ENCODE measurements around the gene ALDH3B1.
A peak's percentile ranks its signal among the peaks of the same experiment; 100 is the strongest.

Gene ALDH3B1

GRCh38 chr11:68044898-68045351, 34.8 kb downstream of the ALDH3B1 start:
- DNase-seq: peak in 1 of 4 experiments; percentile 2

GRCh38 chr11:68047437-68048290, 37.5 kb downstream of the ALDH3B1 start:
- no peak for DNase-seq

- peak in 1 of 4 experiments; percentile 1 for DNase-seq
Measured at GRCh38 chr11:68048681-68049508, 38.8 kb downstream of the ALDH3B1 start.

- peak in 1 of 4 experiments; percentile 4 for DNase-seq
Measured at GRCh38 chr11:68049509-68050370, 39.6 kb downstream of the ALDH3B1 start.

GRCh38 chr11:68050371-68050841, 40.3 kb downstream of the ALDH3B1 start:
- DNase-seq: peak in 1 of 4 experiments; percentile 4

- DNase-seq: peak in 2 of 4 experiments; percentile 29 to 41
Measured at GRCh38 chr11:68051191-68052136, 41.3 kb downstream of the ALDH3B1 start.

- no peak for DNase-seq
Measured at GRCh38 chr11:68052137-68052873, 42.2 kb downstream of the ALDH3B1 start.

GRCh38 chr11:68053117-68053516, 43.0 kb downstream of the ALDH3B1 start:
- peak in 2 of 4 experiments; percentile 33 to 54 for DNase-seq

GRCh38 chr11:68053981-68054812, 44.1 kb downstream of the ALDH3B1 start:
- DNase-seq: peak in 2 of 4 experiments; percentile 43 to 47

GRCh38 chr11:68056317-68057285, 46.5 kb downstream of the ALDH3B1 start:
- DNase-seq: no peak

GRCh38 chr11:68057807-68058206, 47.7 kb downstream of the ALDH3B1 start:
- no peak for DNase-seq

GRCh38 chr11:68061508-68061907, 51.4 kb downstream of the ALDH3B1 start:
- peak; percentile 52 to 80 (median 66) for DNase-seq

GRCh38 chr11:68064926-68065325, 54.8 kb downstream of the ALDH3B1 start:
- peak; percentile 32 to 74 (median 58) for DNase-seq

- DNase-seq: no peak
Measured at GRCh38 chr11:68065841-68066240, 55.7 kb downstream of the ALDH3B1 start.

GRCh38 chr11:68066742-68067141, 56.6 kb downstream of the ALDH3B1 start:
- DNase-seq: no peak

GRCh38 chr11:68067991-68068390, 57.9 kb downstream of the ALDH3B1 start:
- DNase-seq: no peak

- peak; percentile 25 to 53 (median 46) for DNase-seq
Measured at GRCh38 chr11:68071281-68072048, 61.3 kb downstream of the ALDH3B1 start.

Data from suppressor macrophage (primary cell).